Lower leg skin (tissue), 3 donors: ENCODE data around the gene OARD1.

Experiments
- POLR2A ChIP-seq, 2 donors: fragments of 450-650 bp; IDR thresholded peaks; one replicate each; pipeline ENCODE4 v1.6.1; 2016 to 2017; ENCODE audit warnings: antibody characterized with exemption in 2 of 2, mild to moderate bottlenecking in 1 of 2, moderate library complexity in 1 of 2
- TF ChIP-seq, protein P1 (sequence below), 3 donors: fragments of 450-650 bp; IDR thresholded peaks; one replicate each; pipeline ENCODE4 v1.5.1; 2016; ENCODE audit warnings: antibody characterized with exemption in 3 of 3, mild to moderate bottlenecking in 3 of 3, moderate library complexity in 2 of 3

DNA sequence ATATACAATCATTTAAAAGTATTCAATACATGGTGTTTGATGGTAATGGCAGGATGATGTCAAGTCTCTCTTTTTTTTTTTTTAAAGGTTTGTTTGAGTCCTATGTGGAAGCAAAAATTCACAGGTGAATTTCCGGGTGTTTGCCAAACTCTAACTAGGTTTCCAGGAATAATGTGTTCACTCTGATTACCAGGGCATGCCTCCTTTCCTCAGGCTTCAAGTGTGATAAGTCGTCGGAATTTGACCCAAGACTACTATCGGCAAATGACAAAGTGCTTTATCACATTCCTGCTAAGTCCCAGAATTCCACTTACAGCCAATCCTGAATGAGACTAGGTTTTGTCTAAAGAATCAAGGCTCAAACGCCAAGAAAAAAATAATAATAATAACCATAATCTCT, 7.3 kb downstream of the OARD1 start:
- TF ChIP-seq, protein P1, sequence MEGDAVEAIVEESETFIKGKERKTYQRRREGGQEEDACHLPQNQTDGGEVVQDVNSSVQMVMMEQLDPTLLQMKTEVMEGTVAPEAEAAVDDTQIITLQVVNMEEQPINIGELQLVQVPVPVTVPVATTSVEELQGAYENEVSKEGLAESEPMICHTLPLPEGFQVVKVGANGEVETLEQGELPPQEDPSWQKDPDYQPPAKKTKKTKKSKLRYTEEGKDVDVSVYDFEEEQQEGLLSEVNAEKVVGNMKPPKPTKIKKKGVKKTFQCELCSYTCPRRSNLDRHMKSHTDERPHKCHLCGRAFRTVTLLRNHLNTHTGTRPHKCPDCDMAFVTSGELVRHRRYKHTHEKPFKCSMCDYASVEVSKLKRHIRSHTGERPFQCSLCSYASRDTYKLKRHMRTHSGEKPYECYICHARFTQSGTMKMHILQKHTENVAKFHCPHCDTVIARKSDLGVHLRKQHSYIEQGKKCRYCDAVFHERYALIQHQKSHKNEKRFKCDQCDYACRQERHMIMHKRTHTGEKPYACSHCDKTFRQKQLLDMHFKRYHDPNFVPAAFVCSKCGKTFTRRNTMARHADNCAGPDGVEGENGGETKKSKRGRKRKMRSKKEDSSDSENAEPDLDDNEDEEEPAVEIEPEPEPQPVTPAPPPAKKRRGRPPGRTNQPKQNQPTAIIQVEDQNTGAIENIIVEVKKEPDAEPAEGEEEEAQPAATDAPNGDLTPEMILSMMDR (IDR thresholded peaks at IDR 0.05) = no peak
- no peak for TF ChIP-seq POLR2A (IDR thresholded peaks at IDR 0.05)
